NCI-H2171 (cell line): ENCODE data around the gene SAMD7.

Source experiments
- DNase-seq: peaks from one replicate; lab custom pipeline; 2025; lab: John Stamatoyannopoulos, UW

The SAMD7 gene, protein sequence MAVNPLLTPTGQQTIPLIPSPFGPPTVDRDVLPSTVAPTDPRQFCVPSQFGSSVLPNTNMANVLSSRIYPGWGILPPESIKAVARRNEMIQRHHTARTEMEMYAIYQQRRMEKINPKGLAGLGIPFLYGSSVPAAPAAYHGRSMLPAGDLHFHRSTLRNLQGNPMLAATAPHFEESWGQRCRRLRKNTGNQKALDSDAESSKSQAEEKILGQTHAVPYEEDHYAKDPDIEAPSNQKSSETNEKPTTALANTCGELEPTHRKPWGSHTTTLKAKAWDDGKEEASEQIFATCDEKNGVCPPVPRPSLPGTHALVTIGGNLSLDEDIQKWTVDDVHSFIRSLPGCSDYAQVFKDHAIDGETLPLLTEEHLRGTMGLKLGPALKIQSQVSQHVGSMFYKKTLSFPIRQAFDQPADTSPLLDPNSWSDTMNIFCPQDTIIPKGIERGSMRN

DNA sequence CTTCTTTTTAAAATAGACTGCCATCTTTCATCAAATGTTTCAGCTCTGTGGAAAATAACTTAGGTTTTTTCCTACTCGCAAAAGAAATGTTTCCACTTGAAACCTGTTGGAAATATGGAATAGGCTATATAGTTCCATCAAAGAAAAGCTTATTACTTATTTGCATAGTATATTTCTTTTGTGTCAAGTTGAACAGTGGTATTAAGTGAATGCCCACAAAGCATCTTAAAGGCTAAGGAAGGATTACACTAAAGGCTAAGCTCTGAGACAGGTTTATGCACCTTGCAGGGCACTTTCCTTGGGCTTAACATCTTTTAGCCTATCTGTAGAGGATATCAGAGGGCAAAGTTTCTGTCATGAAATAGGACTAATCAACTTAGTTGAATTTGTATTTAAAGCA, at the start of gene SAMD7:
Gene SAMD7, plus strand, starts transcription at position 301 of the 400 bp plus-strand sequence. CDS start 7,927 bp downstream, outside the sequence.
- DNase-seq, result no peak

- DNase-seq, result no peak
Measured at GRCh38 chr3:169861871-169862270, 49.5 kb upstream of the SAMD7 start.

DNA sequence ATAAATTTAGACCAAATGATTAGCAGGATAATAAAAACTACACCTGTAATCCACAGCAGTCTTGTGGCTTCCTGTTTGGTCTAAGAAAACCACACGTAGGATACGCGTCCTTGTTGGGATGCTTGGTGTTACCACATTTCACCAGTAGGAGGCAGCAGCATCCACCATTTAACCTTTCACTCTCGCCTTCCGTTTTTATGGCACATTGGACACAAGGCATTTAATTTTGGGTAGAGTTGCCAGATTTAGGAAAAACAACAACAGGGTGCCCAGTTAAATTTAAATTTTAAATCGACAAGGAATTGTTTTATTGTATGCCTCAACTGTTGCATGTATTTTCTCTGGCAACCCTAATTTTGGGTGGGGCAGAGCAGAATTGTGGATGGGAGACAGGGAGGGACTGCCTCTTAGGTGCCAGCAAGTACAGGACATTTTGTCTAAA, 47.9 kb upstream of the SAMD7 start:
- DNase-seq, result no peak

GRCh38 chr3:169864270-169864669, 47.1 kb upstream of the SAMD7 start:
- DNase-seq, result no peak

GRCh38 chr3:169865176-169865767, 46.1 kb upstream of the SAMD7 start:
- DNase-seq, result no peak

DNA sequence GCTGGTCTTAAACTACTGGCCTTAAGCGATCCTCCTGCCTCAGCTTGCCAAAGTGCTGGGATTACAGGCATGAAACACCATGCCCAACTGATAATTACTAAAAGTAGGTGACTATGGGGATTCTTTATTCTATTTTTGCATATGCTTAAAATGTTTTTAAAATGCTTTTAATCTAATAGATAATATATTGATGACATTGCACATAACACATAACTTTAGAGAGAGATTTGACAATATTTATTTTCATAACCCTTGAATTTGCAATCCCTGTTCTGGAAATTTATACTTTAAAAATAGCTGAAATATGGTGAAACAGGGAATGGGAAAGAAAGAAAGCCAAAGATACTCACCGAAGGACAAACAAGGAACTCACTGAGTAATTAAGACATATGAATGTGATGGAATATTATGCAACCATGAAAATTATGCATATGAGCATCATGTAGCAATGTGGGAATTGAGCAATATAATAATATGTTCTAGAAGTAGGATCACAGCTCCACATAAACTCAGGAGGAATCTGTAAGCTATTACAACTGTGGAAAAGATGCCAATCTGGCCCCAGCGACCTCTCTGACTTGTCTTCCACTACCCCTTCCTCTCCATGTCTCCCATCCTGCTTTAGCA, 43.7 kb upstream of the SAMD7 start:
- DNase-seq, result no peak

DNA sequence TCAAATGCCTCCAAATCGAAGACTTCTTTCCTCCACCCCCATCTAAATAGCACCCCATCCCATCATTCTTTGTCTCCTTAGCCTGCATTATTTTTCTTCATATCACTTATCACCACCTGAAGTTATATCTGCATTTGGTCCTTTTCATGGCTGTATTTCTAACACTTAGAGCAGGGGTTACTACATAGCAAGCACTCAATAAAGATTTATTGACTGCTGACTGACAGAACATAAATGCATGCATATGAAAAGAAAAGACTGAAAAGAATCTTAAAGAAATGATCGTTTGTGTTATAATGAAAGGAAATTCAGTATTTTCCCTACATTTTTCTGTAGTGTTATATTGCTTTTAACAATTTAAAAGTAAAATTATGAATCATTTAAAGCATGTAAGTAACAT, 43.0 kb upstream of the SAMD7 start:
- DNase-seq, result no peak

- DNase-seq, result no peak
Measured at GRCh38 chr3:169869484-169870220, 41.7 kb upstream of the SAMD7 start, which contains the start of gene LRRC31. LRRC31 (minus strand) TSS chr3:169869935; CDS start chr3:169869807, 128 bp downstream.

DNA sequence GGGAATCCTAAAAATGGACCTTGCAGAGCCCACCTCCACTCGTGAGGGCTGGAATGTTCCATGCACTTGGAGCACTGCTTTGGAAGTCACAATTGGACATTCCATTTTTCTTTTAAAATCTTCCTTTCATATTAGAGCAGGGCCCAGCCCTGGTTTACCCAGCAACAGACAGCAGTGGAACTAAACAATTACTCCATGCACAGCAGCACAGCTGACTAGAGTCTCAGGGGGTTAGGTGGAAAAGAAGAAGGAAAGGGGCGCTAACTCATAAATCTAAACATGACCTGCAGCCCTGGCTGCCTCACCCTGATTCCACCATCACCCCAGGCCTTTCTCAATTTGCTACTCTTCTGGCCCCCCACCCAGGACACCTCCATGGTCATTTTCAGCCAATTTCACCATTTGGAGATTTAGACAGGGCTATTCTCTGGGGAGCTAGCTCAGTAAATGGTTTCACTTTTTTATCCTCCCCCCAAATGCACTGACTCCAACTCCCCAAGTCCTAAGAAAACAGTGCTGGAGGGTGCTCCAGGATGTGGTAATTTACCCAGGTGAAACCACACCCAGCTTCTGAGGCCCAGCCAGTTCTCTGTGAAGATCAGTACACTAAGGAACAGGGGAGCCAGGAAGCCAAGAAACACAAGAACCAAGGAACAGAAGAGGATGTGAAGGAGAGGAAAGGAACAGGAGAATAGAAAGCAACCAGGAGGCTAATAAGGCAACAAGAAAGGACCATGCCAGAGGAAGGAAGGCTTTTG, 40.1 kb upstream of the SAMD7 start:
- no peak for DNase-seq

- no peak for DNase-seq
Measured at GRCh38 chr3:169879013-169879557, 32.3 kb upstream of the SAMD7 start.

GRCh38 chr3:169879845-169880575, 31.4 kb upstream of the SAMD7 start:
- no peak for DNase-seq

DNA sequence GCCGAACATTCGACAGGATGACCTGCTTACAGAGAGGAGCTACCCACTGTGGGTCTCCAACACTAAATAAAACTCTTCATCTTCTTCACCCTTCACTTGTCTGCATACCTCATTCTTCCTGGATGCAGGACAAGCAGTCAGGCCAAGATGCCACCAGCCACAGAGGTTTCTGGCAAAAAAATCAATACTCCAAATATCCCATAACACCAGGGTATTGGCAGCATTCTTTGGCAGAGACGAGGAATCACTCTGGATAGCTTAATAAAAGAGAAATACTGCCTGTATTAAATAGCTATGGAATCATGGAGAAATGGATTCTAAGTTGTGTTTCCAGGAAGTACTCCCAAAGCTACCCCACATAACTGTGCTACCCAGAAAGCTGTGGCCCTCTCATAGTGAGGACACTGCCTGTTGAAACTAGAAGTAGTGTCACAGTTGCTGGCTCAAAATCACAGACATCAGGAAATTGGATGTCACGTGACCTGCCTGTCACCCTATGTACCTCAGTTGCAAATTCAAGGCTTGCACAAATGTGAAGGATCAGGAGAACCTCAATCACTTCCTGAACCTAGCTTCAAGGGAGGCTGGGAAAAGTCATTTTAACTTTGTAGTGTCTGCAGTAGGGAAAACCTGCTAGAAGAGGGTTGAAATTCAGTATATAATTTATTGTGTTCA, 30.7 kb upstream of the SAMD7 start:
- no peak for DNase-seq

DNA sequence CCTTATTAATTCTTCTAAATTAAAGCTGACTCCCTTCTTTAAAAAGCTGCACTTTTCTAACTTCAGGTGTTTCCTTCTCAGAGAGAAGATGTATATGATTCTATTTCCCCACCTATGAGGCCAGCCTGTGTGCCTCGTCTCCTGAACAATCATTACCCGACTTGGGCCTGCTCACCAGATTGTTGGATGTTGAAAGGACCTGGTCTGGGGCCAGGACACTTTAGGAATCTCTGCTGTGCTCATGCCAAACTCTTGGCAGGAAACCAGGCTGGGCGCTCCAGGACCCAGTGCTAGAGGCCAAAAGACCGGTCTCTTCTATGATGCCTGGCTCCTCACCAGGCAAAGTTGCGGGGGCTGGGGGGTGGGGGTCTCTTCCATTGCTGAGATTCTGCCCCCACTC, 24.7 kb upstream of the SAMD7 start:
- no peak for DNase-seq

GRCh38 chr3:169891886-169892285, 19.5 kb upstream of the SAMD7 start:
- DNase-seq, result no peak

DNA sequence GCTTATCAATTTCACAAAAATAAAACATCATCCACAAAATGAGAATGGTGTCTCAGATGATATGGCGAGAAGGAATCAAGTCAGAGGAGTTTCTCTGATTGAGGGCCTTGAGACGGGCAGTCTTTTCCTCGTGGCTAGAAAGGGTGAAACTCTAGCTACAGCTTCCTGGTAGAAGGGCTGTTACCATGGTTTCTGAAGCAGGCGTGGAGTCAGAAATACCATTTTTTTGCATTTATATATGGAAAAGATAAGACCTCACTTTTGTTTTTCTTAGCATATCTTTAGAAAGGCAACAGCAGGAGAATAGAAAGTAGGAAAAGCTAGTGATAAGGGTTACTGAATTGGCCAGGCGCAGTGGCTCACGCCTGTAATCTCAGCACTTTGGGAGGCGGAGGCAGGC, 17.3 kb upstream of the SAMD7 start:
- no peak for DNase-seq

- no peak for DNase-seq
Measured at GRCh38 chr3:169895072-169895471, 16.3 kb upstream of the SAMD7 start.

DNA sequence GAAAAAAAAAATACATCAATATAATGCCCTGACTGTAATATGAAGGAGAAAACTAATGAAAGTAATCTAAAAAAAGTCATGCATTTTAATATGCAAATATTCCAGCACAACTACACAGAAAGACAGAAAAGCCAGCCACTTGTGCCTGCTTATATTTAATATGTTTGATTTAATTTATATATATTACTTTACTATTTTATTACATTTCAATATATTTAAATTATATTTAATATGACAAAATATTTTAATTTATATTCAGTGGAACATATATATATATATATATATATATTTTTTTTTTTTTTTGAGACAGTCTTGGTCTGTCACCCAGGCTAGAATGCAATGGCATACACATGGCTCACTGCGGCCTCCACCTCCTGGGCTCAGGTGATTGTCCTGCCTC, 14.1 kb upstream of the SAMD7 start:
- no peak for DNase-seq

- DNase-seq, result no peak
Measured at GRCh38 chr3:169901453-169901852, 9.9 kb upstream of the SAMD7 start.

DNA sequence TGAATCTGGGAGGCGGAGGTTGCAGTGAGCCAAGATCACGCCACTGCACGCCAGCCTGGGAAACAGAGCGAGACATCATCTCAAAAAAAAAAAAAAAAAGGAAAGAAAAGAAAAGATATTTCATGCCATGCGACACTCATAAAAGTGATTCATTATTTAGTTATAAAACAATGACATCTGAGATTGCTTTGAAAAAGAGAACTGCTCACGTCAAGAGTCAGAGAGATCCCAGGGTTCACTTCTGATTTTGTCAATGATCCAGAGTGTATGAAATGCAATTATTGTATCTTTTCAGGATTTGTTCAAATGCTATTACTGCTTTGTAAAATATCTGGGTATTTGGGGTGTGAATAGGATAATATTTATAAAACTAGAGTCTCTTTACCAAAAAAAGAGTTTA, 6.0 kb upstream of the SAMD7 start:
- DNase-seq, result no peak

DNA sequence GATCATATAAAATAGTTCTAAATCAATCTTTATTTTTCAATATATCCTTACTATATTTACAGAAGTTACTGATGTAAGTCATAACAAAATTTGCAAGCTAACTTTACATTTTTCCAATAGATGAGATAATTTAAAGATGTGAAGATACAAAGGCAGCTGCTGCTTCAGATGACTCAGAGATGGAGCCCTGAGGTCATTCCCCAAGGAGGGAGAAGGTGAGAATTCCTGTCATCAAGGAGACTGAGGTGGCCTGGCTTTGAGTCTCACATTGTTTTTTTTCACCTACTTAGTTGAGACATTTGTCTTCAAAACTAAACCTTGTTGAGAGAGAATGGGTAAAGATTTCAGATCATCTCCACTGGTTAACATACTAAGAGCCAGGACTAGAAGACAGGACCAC, 3.9 kb upstream of the SAMD7 start:
- no peak for DNase-seq
